ENCODE results near the gene PLXNA3.
"Not testable (repeated sequence)": the region's sequence is repeated elsewhere in the genome, so short reads cannot be mapped to it uniquely, and the experiment has no call there.

Gene PLXNA3

DNA sequence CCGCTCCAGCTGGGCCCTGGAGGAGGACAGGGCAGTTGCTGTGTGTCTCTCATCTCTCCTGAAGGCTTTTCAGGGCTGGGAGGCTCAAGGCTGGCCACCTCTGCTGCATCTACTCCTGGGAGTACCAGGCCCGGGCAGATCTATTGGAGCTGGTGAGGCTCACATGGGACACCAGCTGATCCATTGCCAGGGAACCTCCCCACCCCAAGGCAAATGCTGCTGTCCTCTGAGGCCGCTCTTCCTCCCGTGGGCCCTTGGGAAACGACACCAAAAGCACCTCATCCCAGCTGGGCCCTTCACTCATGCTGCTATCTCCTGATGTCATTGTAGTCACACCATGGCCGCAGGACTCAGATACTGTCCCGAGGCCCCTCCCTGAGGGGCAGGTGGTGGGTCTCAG, 24.7 kb downstream of the PLXNA3 start:
- no peak for DNase-seq

DNA sequence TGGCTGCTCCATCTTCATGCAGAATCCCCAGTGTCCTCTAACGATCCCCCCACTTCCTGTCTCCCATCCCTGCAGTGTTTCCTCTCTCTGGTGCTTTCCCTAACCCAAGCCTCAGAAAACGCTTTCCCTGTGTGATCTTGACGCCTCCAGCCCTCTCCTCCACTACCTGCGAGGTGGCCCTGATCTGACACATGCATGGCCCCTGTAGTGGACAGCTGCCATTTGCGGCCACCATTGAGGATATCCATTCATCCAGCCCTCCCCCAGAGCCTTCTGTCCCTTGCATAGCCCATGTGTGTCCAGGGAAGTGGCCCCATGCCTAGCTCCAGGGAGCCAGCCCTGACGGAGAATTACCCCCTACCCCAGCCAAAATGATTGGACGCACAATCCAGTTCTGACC, 25.2 kb downstream of the PLXNA3 start:
- no peak for DNase-seq

DNA sequence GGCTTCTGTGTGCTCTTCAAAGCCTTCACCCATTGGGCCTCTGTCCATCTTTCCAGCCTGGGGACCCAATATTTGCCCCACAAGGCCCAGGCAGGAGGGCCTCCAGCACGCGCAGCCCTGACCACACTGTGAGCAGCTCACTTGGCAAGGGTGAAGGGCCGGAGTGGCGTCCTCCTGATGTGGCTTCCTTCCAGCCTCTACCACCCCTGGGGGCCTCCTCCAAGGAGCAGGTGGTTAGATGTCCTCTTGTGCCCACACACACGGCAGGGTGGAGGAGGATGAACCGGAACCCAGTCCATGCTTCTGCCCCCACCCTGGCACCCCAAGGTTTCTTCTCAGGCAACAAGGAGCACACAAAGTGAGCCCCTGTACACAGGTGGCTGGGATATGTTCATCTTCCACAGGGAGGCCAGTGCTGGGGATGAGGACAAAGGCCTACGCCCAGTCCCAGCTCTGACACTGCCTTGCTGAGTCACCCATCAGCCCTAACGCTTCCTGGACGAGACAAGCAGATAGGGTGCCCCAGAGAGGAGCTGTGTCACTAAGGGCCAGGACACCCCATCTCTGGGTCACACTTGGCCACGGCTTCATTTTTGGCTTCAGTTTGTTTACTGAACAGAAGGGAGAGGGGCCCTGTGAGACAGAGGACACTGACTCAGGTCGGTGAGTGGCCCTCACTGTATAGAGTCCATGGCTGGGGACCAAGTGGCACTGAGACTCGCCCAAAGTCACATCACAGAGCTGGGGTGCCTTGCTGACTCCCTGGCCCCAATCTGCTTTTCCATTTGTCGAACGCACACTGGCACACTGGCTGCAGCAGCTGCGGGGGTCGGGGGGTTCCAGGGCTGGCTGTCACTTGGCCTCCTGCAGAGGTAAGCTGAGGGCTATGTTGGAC, 26.4 kb downstream of the PLXNA3 start:
- DNase-seq = peak in 1 of 2 donors; percentile 35

DNA sequence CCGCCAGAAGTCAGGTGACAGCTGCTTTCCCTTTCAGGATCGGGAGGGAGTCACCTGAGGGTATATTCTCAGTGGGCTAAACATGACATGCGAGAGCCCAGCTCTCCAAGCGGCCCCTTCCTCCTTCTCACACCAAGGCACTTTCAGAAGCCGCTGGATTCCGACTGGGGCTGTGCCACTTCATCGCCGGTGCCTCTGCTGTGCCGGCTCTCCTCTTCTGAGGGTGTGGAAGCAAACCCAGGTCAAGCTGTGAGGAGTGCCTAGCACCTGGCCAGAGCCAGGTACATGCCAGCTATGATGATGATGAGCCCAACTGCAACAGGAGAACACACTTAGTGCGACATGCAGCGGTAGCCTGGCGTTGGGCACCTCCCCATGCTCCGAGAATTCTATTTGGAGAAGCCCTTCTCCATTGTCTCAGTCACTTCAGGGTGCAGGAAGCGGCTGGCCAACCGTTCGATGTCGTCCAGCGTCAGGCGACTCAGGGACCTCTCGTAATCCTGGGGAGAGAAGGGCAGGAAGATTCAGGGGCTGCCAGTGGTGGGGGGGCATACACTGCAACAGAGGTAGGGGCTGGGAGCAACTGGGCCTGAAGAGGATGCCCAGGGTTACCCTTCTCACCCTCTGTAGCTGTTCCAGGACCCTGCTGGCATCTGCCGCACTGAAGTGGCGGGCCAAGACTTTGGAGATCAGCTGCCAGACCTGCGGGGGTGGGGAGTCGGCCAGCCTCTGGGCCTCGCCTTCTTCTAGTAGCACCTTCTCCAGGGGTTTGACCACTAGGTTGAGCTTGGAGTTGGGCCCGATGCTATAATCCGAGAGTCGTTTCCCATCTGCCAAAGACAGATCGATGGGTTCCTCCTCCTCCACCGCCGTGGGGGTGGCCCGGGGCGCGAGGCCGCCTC, 27.3 kb downstream of the PLXNA3 start:
- no peak for DNase-seq

DNA sequence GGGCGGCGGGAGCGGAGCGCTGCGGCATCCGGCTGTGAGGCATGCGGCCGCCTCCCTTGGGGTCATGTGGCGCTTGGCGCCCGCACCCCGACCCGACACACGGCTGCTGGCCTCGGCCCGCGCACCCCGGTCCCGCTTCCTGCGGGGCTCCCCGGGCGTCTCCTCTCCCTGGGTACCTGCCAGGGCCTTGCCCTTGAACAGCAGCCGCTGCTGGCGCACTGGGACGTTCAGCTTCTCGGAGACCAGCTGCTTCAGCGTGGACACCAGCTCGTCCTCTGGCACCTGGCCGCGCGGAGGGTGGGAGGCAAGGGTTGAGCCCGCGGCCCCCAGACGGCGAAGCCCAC, 27.9 kb downstream of the PLXNA3 start:
- peak in 1 of 2 donors; percentile 34 for DNase-seq

DNA sequence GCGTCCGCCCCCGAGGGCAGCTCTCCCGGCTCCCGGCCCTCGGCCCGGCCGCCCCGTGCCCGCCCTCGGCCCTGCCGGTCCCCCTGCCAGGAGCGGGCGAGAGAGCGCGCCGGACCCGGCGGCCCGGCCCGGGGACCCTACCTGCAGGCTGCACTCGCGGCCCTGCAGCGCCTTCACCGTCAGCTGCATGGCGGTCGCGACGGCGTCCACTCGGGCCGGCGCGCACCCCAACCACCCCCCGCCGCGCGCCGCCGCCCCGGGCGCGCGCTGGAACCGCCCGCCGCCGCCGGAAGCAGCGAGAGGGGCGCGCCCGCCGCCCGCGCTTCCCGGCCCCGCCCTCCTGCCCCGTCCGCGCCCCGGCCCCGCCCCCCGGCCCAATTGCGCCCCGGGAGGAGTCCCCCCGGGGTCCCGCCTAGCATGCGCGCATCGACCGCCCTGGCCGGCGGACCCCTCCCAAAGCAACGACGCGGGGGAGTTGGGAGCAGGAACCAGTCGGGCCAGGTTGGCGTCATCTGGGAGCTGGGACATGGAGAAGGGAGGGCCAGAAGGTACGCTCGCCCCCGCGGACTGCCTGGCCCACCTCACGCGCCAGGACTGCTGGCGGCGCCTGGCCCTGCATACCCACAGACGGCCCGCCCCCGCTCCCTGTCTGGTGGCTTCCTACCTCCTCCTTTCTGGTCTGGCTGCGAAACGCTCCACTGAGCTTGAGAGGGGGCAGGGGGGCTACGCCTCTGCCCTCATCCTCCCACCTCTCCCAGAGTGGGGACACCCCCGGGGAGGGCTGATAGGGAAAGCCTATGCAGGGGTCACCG, 28.5 kb downstream of the PLXNA3 start, which contains the start of gene UBL4A:
UBL4A (minus strand) TSS at position 220 of the 812 bp plus-strand sequence; CDS start at position 189, 31 bp downstream.
- DNase-seq = peak; percentile 45 to 64

DNA sequence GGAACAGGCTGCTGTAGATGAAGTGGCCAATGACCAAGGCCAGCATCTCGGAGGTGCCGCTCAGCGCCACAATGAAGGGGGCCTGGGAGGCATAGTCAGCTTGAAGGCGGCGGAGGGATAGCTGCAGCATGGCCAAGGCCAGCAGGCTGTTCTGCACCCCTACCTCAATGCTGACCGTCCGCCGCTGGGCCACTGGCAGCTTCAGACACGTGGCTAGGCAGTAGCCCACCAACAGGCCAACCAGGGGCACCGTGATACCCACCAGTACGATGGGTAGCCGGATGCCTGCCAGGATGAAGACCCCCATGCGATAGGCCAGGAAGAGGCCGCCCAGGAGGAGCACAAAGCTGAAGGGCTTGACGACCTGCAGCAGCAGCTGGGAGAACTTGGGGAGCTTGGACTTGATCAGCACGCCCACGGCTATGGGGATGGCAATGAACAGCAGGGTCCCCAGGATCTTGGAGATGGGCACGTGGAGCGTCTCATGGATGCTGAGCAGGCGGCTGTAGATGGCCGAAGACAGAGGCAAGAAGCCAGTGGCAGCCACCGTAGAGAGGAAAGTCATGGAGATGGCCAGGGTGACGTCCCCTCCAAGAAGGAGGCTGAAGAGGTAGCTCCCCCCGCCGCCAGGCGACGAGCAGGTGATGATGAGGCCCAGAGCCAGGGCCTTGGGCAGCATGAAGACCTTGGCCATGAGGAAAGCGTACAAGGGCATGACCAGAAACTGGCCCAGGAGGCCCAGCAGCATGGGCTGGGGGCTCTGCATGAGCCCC, 29.6 kb downstream of the PLXNA3 start:
- DNase-seq = no peak

DNA sequence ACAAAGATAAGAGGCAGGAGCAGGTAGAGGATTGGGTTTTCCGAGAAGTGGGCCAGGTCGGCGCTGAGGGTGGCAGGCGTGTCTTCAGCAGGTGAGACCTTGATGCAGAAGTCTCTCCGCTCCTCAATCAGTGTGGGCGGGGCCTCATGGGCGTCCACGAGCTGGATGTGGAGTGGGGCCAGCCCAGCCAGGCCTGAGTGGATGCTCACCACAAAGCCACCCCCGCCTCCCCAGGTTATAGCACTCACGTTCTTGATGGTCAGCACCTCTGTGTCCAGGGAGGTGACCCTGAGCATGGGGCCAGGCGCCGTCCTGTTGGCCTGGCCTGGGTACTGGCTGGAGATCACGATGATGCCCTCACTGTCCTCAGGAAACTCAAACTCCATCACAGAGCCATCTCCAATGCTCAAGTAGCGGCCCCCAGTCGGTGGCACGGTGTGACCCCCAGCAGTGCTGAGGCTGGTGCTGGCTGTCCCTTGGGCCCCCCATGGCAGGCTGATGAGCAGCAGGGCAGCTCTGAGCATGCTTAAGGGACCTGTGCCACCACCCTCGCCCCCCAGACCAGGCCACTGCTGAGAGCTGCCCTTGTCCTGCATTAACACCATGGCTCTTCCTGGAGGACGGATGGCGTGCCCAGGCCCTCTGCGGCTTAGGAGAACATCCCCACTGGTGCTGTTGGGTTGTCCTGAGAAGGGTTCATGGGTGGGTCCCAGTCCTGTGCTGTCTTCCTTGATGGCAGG, 30.4 kb downstream of the PLXNA3 start:
- DNase-seq = no peak

DNA sequence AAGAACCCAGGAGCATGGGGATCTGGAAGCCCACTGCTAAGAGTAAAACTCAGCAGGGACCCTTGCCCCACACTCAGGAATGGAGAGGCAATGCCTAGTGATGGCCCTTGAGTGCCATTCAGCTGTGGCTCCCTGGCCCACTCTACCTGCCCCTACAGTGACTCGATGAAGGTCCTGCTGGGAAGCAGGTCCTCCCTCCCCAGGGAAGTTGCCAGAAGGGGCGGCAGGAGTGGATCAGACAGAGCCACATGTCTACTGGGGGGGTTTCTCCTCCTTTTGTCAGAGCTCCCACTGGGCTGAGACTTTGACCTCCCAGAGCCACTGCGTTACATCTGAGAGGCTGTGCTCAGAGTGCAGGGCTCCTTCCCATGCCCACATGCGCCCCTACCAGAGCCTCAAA, 31.1 kb downstream of the PLXNA3 start:
- DNase-seq = no peak

DNA sequence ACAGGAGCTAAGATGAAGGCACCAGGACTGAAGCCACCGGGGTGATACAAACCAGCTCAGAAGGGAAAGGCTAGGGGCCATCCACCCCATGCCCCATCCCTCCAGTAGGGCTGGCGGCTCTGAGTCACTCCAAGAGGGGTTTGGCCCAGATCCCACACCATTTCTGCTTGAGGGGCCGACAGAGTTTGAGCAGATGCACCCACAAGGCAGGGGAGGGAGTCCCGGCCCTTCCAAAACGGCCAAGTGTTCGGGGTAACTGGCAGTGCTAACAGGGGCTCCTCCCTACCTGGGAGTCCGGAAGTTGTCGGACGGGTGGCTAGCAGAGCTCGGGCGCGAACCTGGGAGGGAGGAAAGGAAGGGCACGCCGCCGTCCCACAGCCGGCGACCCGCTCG, 31.9 kb downstream of the PLXNA3 start:
- peak in 1 of 2 donors; percentile 38 for DNase-seq

DNA sequence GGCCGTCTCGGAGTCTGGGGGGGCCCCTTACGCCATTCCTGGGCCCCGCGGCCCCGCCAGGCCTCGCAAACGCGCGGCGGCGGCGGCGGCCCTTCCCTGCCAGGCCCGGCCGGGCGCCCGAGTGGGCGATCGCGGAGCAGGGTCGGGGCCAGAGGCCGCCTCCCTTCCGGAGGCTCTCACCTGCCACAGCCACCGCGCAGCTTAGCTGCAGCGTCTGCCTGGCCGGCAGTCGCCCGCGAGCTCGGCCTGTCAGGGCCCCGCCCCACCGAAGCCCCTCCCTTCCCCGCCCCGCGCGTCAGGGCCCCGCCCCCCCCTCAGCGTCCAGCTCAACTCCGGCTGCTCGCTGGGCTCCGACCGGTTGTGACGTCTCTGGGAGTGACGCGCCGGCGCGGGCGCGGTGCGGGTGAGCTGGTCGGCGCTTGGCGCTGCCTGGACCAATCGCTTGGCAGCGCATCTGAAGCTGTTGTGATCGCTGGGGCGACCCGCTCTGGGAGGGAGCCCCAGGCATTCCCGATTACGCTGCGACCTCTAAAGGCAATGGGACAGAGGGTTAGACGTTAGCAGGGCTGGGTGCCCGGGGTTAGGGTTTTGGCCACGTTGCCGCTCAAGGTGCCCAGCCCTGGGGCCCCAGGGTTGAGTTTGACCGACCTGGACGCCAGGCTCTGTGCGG, 32.5 kb downstream of the PLXNA3 start, which contains the start of gene SLC10A3:
SLC10A3 (minus strand) TSS at position 216 of the 670 bp plus-strand sequence. CDS start 1,689 bp downstream, outside the sequence.
- DNase-seq = peak; percentile 94 to 96

DNA sequence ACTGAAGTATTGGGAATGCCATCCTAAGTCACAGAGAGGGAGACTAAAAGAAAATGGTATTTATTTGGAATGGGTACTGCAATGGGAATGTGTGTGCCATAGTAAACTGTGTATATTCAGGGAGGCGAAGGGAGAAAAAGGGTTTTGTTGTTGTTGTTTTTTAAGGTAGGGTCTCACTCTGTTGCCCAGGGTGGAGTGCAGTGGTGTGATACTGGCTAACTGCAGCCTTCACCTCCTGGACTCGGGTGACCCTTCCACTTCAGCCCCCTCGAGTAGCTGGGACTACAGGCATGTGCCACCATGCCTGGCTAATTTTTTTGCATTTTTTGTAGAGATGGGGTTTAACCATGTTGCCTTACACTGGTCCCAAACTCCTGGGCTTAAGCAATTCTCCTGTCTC, 36.6 kb downstream of the PLXNA3 start:
- no peak for DNase-seq

DNA sequence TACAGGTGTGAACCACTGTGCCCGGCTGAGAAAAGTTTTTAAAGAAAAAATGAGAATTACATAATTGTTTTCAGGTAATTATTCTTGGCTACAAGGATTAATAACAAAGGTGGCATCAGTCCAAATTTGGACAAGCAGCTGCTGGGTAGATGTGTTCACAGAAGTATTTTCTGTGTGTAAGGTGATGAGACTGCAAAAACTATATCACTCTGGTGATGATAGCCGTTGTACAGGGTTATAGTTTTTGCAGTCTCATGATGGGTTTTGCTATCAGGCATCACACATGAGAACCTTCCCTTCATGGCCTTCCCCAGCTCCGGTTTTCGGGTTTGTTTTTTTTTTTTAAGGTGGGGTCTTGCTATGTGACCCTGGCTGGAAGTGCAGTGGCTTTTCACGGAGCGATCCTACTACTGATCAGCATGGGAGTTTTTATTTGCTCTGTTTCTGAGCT, 37.4 kb downstream of the PLXNA3 start:
- no peak for DNase-seq

DNA sequence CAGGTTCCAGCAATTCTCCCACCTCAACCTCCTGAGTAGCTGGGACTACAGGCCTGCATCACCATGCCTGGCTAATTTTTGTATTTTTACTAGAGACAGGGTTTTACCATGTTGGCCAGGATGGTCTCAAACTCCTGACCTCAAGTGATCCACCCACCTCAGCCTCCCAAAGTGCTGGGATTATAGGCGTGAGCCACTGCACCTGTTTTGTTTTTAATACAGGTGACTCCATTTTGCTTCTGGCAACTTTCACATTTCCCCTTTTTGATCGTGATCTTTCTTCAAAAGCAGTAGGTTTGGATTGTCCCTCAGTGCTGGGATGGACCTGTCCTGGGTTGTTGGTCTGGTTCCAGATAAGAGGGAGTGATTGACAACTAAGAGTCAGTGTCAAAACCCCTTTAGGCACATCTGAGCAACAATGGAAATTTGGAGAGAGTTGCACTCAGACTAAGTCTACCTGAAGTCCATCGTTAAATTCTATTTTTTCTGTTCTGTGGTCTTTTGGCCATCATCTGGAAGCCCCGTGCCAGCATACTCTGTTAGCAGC, 38.6 kb downstream of the PLXNA3 start:
- DNase-seq = not testable (repeated sequence)

DNA sequence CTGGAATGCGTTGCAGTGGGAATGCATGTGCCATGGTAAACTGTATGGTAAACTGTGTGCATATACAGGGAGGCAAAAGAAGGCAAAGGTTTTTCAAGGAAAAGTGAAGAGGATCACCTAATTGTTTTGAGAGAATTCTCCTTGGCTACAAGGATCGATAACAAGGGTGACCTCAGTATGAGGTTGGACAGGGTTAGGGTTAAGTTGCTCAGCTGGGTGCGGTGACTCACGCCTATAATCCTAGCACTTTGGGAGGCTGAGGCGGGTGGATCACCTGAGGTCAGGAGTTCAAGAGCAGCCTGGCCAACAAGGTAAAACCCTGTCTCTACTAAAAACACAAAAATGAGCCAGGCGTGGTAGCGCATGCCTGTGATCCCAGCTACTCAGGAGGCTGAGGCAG, 43.3 kb downstream of the PLXNA3 start:
- not testable (repeated sequence) for DNase-seq

DNA sequence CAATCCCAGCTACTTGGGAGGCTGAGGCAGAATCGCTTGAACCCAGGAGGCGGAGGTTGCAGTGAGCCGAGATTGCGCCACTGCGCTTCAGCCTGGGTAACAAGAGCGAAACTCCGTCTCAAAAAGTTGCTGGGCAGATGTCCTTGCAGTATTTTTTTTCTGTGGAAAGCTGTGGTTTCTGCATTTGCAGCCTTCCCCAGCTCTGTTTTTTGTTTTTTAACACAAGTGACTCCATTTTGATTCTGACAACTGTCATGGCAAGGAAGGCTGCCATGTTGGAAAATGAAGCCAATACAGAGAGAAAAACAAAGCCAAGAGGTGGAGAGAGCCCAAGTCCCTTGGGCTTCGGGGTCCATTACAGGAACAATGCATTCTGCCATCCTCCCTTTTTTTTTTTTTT, 44.0 kb downstream of the PLXNA3 start:
- DNase-seq = no peak

DNA sequence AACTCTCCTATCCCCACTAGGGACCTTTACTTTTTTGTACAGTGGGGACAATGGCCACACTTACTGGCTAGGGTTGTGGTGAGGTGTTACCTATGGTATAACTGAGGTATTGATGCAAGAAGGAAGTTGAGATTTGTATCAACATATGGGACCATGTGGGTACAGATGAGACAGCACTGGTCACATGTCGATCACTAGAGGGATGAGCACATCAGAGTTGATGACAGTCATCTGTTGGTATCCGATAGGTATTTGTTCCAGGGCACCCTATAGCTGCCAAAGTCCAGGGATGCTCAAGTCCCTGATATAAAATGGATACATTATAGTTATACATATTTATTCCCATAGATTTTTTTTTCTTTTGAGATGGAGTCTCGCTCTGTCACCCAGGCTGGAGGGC, 44.9 kb downstream of the PLXNA3 start:
- DNase-seq = no peak

DNA sequence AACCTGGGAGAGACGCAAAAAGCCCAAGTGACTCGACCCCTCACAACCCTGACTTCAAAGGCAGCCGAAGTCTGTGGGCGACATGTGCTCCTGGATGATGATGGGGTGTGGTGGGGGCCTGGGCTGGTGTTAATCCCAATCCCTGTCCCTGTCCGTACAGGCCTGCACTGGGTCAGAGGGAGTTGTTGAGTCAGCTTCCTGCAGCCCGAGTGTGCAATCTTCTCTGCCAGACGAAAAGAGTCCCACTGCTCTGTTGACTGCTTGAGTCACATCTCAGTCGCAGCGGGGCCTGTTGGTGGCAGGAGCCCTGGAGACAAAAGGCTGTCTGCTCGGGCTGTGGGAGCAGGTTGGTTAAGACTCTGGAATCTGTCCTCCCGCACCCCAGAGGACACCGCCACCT, 47.7 kb downstream of the PLXNA3 start:
- DNase-seq = no peak

DNA sequence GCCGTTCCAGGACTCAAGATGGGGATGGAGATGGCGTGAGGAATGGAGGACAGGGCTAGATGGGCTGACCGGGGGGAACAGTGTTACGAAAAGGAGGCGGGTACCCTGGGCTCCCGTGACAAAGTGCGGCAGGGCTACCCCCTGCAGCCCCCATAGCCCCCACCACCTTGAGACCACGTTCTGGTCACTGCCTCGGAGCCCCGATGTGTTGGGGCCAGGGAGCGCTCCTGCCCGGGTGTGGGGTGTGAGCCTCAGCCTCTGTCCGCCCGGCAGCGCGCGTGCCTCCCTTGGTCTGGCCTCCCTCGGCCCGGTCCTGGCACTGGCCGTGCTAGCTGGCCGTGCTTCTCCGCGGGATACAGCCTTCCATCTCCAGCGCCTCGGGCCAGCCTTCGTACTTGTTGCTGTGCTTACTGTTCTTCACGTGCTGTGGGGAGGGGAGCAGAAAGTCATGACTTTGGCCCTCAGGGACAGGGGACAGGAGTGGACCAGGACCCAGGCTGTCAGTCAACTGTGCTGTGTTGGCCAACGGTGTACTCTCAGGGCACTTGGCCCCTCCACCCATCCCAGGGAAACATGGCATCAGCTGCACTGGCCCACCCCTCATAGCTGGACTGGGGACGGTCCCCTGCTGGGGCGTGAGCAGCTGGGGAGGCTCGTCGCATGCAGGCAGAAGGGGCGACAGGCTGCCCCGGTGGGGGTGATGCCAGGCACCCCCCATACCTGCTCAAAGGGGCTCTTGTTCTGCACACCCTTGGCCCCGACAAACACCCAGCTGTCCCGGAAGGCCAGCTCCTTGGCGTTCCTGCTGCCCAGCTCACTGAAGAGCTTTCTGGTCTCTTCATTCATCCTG, 48.6 kb downstream of the PLXNA3 start:
- no peak for DNase-seq
